NCI-H1092 treated with DMSO at 0.1 percent for 48 hours (cell line): ENCODE data around the gene CLEC11A.

Experiments used
- DNase-seq: peaks from one replicate; lab custom pipeline; 2025; lab: John Stamatoyannopoulos, UW

Gene CLEC11A

DNA sequence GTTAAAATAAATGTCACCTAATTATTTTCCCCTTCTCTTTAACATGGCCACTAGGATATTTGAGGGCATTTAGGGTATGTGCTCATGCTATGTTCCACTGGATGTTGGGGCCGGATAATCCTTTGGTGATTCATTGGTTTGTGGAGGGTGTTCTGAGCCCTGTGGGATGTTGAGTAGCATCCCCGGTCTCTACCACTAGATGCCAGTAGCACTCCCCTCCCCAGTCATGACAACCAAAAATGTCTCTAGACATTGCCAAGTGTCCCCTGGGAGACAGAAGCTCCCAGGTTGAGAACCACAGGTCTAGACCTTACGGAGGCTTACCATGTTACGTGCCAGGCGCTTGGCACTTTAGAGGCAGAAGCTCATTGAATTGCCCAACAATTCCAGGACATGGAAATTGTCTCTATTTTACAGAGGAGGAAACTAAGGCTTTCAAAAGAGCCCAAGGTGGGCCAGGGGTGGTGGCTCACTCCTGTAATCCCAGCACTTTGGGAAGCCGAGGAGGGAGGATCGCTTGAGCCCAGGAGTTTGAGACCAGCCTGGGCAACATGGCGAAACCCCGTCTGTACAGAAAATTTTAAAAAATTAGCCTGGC is 17.6 kb upstream of the CLEC11A start:
- DNase-seq = peak; percentile 10

- DNase-seq = no peak
These were observed 16.8 kb upstream of the CLEC11A start for GRCh38 chr19:50706387-50706786.

DNA sequence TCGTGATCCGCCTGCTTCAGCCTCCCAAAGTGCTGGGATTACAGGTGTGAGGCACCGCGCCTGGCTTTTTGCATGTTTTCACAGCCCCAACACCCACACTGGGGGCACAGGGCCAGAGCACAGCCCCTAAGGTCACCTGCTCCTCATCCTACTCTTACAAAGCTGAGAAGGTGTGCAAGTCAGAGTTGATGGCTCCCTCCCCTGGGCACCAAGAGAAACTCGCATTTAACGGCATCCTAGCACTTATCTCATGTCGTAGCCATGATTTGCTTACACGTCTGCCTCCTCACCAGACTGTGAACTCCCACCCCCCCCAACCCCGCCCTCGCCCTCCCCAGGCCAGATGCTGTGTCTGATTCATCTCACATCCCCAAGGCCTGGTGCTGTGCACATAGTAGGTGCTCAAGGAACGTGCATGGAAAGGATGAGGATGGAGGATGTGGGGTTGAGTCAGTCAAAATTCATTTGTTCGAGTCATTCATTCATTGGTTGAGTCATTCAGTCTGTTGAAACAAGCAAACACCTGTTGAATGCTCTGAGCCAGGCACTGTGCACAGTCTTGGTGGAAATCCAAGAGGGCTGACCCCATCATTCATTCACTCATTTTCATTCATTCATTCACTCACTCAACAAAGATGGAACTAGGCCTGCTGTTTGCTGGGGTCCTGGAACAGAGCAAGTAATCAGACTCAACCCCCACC is 14.8 kb upstream of the CLEC11A start:
- no peak for DNase-seq

GRCh38 chr19:50710094-50710493 is 13.1 kb upstream of the CLEC11A start:
- DNase-seq = peak; percentile 18

DNA sequence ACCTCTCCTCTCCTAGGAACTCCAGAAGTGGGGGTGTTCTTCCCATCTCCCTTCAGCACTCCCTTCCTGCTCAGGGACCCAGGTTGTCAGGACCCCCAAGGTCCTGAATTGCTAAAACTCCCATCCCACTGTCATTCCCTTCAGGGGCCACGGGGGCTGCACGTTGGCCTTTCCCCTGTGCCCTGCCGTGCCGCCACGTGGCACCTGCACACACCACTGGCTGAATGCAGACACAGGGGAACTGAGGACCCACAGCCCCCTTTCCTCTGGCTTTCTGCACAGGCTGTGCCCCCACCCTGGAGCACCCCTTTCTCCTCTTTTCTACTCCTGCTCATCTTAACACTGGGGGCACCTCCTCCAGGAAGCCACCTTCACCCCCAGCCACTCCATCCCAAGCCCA is 12.6 kb upstream of the CLEC11A start:
- DNase-seq = no peak

- no peak for DNase-seq
These were observed 12.0 kb upstream of the CLEC11A start for GRCh38 chr19:50711196-50711595.

GRCh38 chr19:50711805-50712204 is 11.4 kb upstream of the CLEC11A start:
- DNase-seq = no peak

DNA sequence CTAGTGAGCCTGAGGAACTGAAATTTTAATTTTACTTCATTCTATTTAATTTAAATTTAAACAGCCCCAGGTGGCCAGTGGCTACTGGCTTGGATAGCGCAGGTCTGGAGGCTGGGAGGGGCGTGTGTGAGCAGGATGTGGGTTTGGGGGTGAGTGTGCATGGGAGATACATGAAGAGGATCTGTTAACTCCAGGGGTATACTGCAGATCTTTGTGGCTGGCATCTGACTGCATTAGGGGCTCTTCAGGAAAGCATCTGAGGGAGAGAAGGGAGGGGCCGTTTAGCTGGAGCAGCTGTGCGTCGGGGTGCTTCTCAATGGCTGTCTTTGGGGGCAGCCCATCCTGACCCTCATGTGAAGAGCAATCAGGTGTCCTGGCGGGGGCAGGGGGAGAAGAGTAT is 10.3 kb upstream of the CLEC11A start:
- DNase-seq = no peak

- no peak for DNase-seq
These were observed 9.5 kb upstream of the CLEC11A start for GRCh38 chr19:50713556-50714236.

DNA sequence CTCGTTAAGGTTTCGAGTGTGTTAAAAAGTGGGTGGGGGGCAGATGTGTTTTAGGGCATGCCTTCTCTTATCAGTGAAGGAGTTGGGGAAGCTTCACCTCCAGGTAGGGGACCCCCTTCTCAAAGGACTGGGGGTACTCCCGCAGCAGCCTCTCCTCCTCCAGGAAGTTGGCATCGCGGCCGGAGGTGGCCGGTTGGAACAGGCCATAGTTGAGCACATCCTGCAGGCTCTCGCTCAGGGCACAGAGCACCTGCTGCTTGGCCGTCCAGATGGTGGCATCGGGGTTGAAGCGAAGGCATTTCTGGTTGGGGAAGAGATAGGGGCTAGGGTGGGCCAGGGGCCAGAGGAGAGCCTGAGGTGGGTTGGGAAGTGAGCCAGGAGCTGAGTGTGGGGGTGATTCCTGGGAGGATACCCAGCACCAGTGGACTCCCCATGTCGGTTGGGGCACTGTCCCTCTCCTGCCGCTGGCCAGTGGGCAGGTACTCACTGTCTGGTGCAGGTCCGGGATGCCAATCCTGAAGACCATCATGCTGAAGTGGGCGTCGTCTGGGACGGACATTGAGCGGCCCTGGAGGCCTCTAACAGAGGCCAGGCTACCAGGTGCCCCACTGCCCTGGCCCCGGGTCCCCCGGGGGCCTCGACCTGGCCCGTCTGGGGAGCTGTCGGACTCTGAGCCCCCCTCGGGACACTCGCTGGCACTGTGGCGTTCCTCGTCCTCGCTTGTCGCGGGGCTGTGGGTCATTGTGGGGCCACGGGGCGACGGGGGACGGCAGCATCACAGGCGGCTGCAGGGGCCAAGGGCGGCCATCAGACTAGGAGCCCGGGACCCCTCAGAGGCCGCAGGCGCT is 6.8 kb upstream of the CLEC11A start:
- no peak for DNase-seq

DNA sequence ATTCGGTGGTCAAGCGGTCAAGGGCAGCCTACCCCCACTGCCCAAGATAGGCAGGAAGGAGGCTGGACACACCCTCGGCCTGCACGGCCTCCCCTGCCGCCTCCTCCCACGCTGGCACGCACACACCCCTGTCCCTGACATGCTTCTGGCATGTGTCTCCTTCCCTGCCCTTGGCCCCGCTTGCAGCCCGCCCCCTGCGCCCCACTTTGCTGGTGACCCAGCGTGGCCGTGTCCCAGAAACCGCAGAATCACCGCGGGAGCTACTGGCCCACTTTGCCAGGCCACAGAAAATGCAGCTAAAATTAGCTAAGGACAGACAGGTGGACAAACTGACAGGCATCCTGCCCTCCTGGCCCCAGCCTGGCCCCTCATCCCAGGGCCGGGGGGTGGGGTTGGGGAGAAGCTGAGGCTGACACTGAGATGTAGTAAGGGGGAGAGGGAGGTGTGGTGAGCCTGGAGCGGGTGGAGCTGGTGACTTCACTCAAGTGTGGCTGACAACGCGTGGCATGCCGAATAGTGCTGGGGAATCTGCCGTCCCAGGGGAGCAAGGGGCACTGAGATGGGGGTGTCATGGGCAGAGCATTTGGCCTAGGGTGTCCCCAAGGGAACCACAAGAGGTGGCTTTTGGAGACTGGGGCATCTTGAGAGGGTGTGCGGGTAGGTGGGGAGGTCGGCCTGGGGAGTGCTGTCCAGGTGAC is 6.0 kb upstream of the CLEC11A start:
- no peak for DNase-seq

DNA sequence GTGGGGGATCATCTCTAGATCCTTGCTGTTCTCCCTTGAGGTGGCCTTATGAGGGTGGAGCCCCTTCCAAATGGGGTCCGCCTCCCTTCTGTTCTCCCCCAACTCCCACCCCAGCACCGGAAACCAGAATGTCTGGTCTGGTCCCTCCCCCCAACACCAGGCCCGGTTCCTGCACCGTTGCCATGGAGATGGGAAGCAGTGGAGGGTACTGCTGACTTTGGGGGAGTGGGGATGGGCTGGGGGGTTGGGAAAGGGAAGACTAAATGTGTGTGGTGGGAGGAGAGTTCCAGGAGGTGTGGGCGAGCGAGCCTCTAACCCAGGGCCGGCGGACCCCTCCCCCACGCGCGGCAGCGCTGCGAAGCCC is 5.3 kb upstream of the CLEC11A start:
- no peak for DNase-seq

- no peak for DNase-seq
These were observed 4.7 kb upstream of the CLEC11A start for GRCh38 chr19:50718255-50719118.

- DNase-seq = no peak
These were observed 4.1 kb upstream of the CLEC11A start for GRCh38 chr19:50719119-50719435.

DNA sequence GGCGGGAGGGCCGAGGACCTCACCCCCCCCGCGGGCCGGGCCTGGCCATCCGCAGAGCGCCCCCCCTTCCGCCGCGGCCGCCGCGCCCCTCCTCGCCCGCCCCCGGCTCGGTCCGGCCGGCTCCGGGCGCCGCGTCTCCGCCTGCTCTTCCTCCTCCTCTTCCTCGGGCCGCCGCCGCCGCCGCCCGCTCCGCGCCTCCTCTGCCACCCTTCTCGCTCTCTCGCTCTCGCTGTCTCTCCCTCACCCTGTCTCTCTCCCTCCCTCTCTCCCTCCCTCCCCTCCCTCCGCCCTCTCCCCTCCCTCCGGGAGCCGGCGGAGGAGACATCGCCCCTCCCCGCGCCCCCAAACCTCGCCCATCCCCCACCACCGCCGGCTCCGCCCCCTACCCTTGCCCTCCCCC is 3.6 kb upstream of the CLEC11A start, which contains the start of gene SHANK1:
SHANK1 (minus strand) TSS at position 237 of the 400 bp plus-strand sequence. CDS start 2,883 bp downstream, outside the sequence.
- DNase-seq = no peak

- no peak for DNase-seq
These were observed 2.8 kb upstream of the CLEC11A start for GRCh38 chr19:50720181-50720920.

- DNase-seq = no peak
These were observed 2.2 kb upstream of the CLEC11A start for GRCh38 chr19:50720921-50721381.

DNA sequence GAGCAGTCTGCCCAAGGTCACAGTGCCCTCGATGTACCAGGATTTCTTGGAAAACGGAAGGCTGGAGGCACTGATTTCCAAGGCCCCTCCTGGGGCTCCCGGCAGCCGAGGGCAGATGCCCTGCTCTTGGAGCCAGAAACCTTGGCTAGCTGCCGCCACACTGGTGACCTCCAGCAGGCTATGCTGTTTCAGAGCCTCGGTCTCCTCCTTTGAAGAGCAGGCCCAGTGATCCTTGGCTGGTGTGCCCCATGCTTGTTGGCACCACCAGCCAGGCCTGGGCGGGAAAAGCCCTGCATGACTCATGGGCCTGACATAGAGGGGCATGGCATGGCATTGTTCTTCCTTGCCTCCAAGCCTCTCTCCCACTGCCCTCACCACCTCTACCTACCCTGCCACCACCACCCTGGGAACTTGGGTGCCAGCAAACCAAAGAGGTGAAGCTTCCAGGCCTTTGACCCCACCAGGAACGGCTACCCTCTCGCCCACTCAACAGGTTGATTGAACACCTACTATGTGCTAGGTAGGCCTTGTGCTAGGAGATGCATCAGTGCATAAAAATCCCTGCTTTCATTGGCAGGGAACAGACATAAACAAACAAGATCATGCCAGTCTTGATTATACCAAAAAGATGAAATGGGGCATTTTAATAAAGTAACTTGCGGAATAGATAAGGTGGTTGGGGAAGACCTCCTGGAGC is 1.6 kb upstream of the CLEC11A start:
- no peak for DNase-seq

DNA sequence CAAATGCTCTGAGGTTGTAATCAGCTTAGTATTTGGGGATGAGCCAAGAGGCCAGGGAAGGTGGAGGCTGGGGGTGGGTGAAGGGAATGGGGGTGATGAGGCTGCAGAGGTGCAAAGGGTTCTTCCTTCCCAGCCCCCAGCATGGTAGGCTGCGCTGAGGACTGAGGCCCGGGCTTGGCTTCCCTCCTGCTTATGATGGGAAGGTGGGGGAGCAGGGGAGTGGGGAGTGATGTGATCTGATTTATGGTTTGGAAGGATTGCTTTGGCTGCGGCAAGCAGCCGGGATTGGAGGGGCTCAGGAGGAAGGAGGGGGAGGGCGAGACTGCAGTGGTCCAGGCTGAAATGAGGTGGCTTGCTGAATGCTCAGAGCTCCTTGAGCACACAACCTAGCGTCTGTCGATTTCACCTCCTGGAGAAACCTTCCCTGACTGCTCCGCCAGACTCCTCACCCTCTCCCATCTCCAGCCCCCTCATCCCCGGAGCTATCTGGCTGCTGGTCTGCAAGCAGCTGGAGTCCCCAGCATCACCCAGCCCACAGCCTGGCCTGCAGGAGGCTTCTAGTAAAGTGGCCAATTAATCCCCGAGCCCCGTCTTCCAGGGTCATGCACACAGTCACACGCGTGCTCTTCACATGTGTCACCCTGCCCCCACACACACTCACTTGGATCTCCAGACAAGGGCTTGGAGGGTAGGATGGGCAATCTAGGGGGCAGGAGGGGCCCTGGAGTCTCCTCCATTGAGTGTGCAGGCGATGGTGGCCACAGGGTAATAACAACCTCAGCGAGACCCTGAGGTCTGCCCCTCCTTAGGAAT is 757 bp upstream of the CLEC11A start:
- DNase-seq = no peak
